Measurements from ENCODE around the gene ZNF625.

DNA sequence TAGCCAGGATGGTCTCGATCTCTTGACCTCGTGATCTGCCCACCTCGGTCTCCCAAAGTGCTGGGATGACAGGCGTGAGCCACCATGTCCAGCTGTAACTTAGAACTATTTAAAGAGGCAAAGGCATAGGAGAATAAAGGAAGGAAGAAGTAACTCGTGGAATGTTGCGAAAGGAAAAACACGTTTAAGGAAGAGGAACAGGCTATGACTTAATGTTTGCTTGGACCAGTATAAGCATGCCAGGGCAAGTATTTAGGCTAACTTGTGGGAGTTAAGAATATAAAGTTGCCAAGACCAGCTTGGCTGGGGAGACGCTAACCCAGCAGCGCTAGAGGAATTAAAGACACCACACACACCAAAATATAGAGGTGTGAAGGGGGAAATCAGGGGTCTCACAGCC lies 58.5 kb downstream of the ZNF625 start:
- TF ChIP-seq, protein P1, sequence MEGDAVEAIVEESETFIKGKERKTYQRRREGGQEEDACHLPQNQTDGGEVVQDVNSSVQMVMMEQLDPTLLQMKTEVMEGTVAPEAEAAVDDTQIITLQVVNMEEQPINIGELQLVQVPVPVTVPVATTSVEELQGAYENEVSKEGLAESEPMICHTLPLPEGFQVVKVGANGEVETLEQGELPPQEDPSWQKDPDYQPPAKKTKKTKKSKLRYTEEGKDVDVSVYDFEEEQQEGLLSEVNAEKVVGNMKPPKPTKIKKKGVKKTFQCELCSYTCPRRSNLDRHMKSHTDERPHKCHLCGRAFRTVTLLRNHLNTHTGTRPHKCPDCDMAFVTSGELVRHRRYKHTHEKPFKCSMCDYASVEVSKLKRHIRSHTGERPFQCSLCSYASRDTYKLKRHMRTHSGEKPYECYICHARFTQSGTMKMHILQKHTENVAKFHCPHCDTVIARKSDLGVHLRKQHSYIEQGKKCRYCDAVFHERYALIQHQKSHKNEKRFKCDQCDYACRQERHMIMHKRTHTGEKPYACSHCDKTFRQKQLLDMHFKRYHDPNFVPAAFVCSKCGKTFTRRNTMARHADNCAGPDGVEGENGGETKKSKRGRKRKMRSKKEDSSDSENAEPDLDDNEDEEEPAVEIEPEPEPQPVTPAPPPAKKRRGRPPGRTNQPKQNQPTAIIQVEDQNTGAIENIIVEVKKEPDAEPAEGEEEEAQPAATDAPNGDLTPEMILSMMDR (IDR thresholded peaks at IDR 0.05; ENCODE audit: insufficient read depth, low read length) = no peak
- no peak for TF ChIP-seq POLR2AphosphoS5 (IDR thresholded peaks at IDR 0.05; ENCODE audit: low read depth)

Data from HL-60 (cell line).